ENCODE measurements around the gene FLT3.

FLT3 gene

GRCh38 chr13:27979765-27980279, 120.6 kb downstream of the FLT3 start:
- Histone ChIP-seq H3K4me3 (no peak overlapping the region), H3K27ac (no peak overlapping the region), H3K9me3 (ENCODE audit: low read depth, low read length) (no peaks in the 10 kb centered on the region), H3K36me3 (ENCODE audit: insufficient read depth, low read length) (no peaks in the 10 kb centered on the region), H3K9ac (ENCODE audit: insufficient read length) (no peak overlapping the region)
- no peak for DNase-seq (ENCODE audit: low read depth, low spot score)
- TF ChIP-seq EZH2 (IDR thresholded peaks at IDR 0.05), result no peak
- no peak for TF ChIP-seq POLR2AphosphoS5 (IDR thresholded peaks at IDR 0.05; ENCODE audit: borderline replicate concordance, low read depth, low read length)
- TF ChIP-seq FOXP2 (optimal IDR thresholded peaks at IDR 0.05; ENCODE audit: control extremely low read depth, extremely low read length, insufficient read depth), result no peak

DNA sequence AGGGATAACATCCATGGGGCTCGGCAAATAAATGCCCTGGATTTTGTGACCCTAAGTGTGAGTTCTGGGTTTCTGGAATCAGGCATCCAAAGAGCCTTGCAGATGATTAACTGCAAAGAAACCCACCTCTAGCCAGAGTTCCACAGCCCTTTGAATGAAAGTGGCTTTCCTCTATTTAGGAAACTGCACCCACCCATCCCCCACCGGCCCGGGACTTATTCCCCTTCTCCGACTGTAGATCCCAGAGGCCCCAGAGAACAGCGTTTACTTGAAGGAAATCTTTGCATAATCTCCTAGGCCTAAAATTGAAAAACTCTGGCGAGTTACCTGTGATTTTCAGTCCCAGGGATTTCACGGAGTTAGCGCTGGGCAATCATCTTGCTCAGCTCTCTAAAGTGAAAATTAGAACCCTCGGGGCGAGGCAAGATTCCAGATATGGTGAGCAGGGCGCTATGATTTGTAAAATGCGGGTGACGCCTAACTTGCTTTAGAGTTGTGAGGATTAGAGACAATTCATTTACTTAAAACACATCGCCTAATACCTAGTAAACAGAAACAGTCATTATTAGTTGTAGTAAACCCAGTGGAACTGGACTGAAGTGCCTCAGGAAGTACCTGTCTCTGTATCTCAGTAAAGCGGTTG, 121.3 kb downstream of the FLT3 start:
- TF ChIP-seq POLR2AphosphoS5 (IDR thresholded peaks at IDR 0.05; ENCODE audit: borderline replicate concordance, low read depth, low read length) (no peak), EZH2 (IDR thresholded peaks at IDR 0.05) (peak; percentile 50)
- no peak overlapping the region for H3K27ac ChIP-seq
- H3K4me3 ChIP-seq, result no peak overlapping the region
- no peaks in the 10 kb centered on the region for H3K36me3 ChIP-seq (ENCODE audit: insufficient read depth, low read length)
- no peak for DNase-seq (ENCODE audit: low read depth, low spot score)
- H3K9me3 ChIP-seq (ENCODE audit: low read depth, low read length), result no peaks in the 10 kb centered on the region
- no peak overlapping the region for H3K9ac ChIP-seq (ENCODE audit: insufficient read length)

DNA sequence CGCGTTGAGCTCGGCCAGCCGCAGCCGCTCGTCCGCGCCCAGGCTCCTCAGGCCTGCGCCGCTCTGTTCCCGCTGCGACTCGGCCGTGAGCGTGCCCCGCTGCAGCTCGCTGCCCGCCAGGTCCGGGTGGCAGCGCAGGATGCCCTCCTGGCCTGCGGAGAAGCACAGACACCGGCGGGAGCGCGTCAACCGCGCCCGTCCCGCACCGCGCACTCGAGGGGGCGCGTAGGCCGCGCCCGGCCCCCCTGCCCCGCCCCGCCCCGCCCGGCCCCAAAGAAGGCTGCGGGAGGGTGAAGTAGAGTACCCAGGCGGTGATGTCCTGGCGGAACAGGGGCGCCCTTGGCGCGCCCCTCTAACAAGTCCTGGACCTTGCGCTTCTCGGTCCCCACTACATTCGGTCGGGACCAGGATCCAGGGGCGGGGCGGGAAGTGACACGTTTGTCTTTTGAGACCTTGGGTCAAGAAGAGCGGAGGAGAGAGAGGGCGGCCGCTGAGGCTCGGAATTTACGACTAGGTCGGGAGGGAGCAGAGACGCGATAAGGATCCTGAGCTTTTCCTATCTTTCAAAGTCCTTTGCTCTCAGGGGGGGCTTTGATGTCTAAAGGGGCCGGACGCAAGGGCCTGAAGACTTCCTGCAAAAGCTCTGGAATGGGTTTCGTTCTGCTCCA, 121.9 kb downstream of the FLT3 start:
- Histone ChIP-seq H3K9ac (ENCODE audit: insufficient read length) (no peak overlapping the region), H3K4me3 (no peak overlapping the region), H3K27ac (no peak overlapping the region), H3K9me3 (ENCODE audit: low read depth, low read length) (no peaks in the 10 kb centered on the region), H3K36me3 (ENCODE audit: insufficient read depth, low read length) (no peaks in the 10 kb centered on the region)
- TF ChIP-seq FOXP2 (optimal IDR thresholded peaks at IDR 0.05; ENCODE audit: control extremely low read depth, extremely low read length, insufficient read depth) (no peak), POLR2AphosphoS5 (IDR thresholded peaks at IDR 0.05; ENCODE audit: borderline replicate concordance, low read depth, low read length) (no peak), EZH2 (IDR thresholded peaks at IDR 0.05) (no peak)
- DNase-seq (ENCODE audit: low read depth, low spot score), result no peak

GRCh38 chr13:27977476-27978300, 122.7 kb downstream of the FLT3 start:
- H3K9ac ChIP-seq (ENCODE audit: insufficient read length), result no peak overlapping the region
- DNase-seq (ENCODE audit: low read depth, low spot score), result no peak
- H3K9me3 ChIP-seq (ENCODE audit: low read depth, low read length), result no peaks in the 10 kb centered on the region
- no peak overlapping the region for H3K4me3 ChIP-seq
- H3K27ac ChIP-seq, result no peak overlapping the region
- TF ChIP-seq POLR2AphosphoS5 (IDR thresholded peaks at IDR 0.05; ENCODE audit: borderline replicate concordance, low read depth, low read length) (no peak), EZH2 (IDR thresholded peaks at IDR 0.05) (peak; percentile 62)
- H3K36me3 ChIP-seq (ENCODE audit: insufficient read depth, low read length), result no peaks in the 10 kb centered on the region

GRCh38 chr13:27976362-27977091, 123.8 kb downstream of the FLT3 start:
- DNase-seq (ENCODE audit: low read depth, low spot score), result no peak
- H3K9ac ChIP-seq (ENCODE audit: insufficient read length), result no peak overlapping the region
- H3K4me3 ChIP-seq, result no peak overlapping the region

DNA sequence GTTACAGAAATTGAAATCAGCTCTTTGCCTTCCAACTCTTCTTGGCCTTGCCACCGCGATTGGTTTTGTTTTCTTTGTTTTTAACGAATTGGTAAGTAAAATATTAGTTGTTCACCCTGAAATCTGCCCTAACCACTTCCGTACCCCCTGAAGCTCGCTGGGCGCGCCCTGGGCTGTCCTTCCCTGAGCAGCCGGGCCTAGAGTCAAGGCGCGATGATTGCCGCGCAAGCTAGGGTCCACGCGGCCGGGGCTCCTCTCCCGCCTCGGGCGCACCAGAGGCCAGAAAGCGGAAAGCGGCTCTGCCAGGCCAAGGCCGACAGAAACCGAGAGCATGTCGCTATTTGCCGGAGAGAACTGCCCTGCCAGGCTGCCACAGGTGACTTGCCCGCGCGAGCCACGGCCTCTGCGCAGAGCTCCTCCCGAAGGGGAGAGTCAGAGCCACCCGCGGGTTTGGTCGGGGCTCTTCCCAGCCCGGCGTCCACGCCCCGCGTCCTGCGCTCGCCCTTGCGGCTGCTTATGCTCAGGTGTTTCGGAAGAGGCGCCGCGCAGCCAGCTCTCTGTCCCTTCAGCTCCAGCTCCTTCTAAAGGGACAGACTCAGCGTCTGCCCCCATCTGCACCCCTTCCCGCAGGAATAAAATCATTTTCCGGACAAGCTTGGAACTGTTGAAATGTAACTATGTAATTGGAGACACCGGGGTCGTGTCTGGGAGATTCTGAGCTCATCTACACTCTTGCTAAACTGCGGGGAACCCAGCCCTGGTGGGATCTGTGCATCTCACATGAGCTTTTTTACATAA, 124.6 kb downstream of the FLT3 start:
- H3K9ac ChIP-seq (ENCODE audit: insufficient read length), result no peak overlapping the region
- DNase-seq (ENCODE audit: low read depth, low spot score), result no peak

More at GRCh38 chr13:27976362-27977091, 123.8 kb downstream of the FLT3 start:
- Histone ChIP-seq H3K27ac (no peak overlapping the region), H3K36me3 (ENCODE audit: insufficient read depth, low read length) (no peaks in the 10 kb centered on the region), H3K9me3 (ENCODE audit: low read depth, low read length) (no peaks in the 10 kb centered on the region)
- TF ChIP-seq POLR2AphosphoS5 (IDR thresholded peaks at IDR 0.05; ENCODE audit: borderline replicate concordance, low read depth, low read length) (no peak), FOXP2 (optimal IDR thresholded peaks at IDR 0.05; ENCODE audit: control extremely low read depth, extremely low read length, insufficient read depth) (no peak), EZH2 (IDR thresholded peaks at IDR 0.05) (no peak)

DNA sequence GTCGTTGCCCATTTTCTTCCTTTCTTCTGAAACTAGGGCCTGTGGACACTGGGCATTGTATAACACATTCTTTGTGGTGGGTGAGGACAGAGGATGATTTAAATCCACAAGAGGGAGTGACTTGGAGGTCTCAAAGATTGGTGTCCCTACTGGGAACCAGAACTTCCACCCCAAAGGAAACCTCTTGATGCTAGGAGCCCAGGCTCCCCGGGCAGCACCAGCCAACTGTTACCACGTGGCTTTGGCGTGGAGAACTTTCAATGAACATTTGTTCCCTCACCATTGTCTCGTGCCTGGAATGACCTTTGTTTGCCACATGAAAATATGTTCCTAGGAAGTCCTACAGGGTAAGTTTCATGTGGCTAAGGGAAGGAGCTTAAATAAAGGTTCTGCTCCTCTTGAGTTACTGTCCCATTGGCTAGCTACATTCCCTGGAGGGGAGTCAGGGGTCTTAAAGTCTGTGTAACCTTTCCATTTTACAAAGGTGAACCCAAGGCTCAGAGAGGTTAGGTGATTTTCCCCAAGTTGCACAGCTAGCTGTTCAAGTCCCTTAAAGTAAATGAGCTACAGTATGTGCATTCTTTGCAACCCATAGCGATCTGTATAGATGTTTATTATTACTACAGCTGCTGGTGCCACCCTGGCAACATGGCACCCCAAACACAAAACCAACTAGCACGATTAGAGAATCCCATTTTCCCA, 126.3 kb downstream of the FLT3 start:
- no peak for DNase-seq (ENCODE audit: low read depth, low spot score)
- H3K9me3 ChIP-seq (ENCODE audit: low read depth, low read length), result no peaks in the 10 kb centered on the region
- H3K4me3 ChIP-seq, result no peak overlapping the region
- H3K36me3 ChIP-seq (ENCODE audit: insufficient read depth, low read length), result no peaks in the 10 kb centered on the region
- no peak overlapping the region for H3K27ac ChIP-seq
- H3K9ac ChIP-seq (ENCODE audit: insufficient read length), result no peak overlapping the region
- TF ChIP-seq EZH2 (IDR thresholded peaks at IDR 0.05) (no peak), POLR2AphosphoS5 (IDR thresholded peaks at IDR 0.05; ENCODE audit: borderline replicate concordance, low read depth, low read length) (no peak), FOXP2 (optimal IDR thresholded peaks at IDR 0.05; ENCODE audit: control extremely low read depth, extremely low read length, insufficient read depth) (no peak)

More for the DNA sequence above, 124.6 kb downstream of the FLT3 start:
- Histone ChIP-seq H3K4me3 (no peak overlapping the region), H3K27ac (no peak overlapping the region), H3K36me3 (ENCODE audit: insufficient read depth, low read length) (no peaks in the 10 kb centered on the region), H3K9me3 (ENCODE audit: low read depth, low read length) (no peaks in the 10 kb centered on the region)
- TF ChIP-seq EZH2 (IDR thresholded peaks at IDR 0.05) (peak; percentile 81), POLR2AphosphoS5 (IDR thresholded peaks at IDR 0.05; ENCODE audit: borderline replicate concordance, low read depth, low read length) (no peak), FOXP2 (optimal IDR thresholded peaks at IDR 0.05; ENCODE audit: control extremely low read depth, extremely low read length, insufficient read depth) (no peak)

All from SK-N-MC (cell line).